Body of pancreas (tissue), 4 donors: ENCODE results near the gene AGPAT1.

Source experiments
- CTCF ChIP-seq, 7 experiments: fragments of 450-650 bp in 4 of 7; fragments of 200-600 bp in 3 of 7; sonication (generic) in 3 of 7; IDR thresholded peaks; one replicate each; pipeline ENCODE4 v1.5.1; 2016 to 2019; ENCODE audit warnings: antibody characterized with exemption in 7 of 7
- POLR2A ChIP-seq, 3 donors: fragments of 450-650 bp; IDR thresholded peaks; one replicate each; pipeline ENCODE4 v1.6.1; 2016; ENCODE audit warnings: antibody characterized with exemption in 3 of 3, mild to moderate bottlenecking in 2 of 3

GRCh38 chr6:32189069-32189741, 13.3 kb upstream of the AGPAT1 start:
- no peak for TF ChIP-seq CTCF (IDR thresholded peaks at IDR 0.05)
- TF ChIP-seq POLR2A (IDR thresholded peaks at IDR 0.05): no peak
